ENCODE data around the gene SCN9A.
"Not testable (repeated sequence)": the region's sequence is repeated elsewhere in the genome, so short reads cannot be mapped to it uniquely, and the experiment has no call there.

SCN9A gene

GRCh38 chr2:166332106-166332505 is 43.6 kb downstream of the SCN9A start:
- DNase-seq = no peak

GRCh38 chr2:166331468-166331867 is 44.3 kb downstream of the SCN9A start:
- no peak for DNase-seq

- no peak for DNase-seq
Measured at GRCh38 chr2:166329465-166329864, 46.3 kb downstream of the SCN9A start.

GRCh38 chr2:166328147-166328546 is 47.6 kb downstream of the SCN9A start:
- DNase-seq = no peak

- no peak for DNase-seq
Measured at GRCh38 chr2:166321076-166321475, 54.7 kb downstream of the SCN9A start.

GRCh38 chr2:166314022-166314759 is 61.6 kb downstream of the SCN9A start:
- DNase-seq = no peak

DNA sequence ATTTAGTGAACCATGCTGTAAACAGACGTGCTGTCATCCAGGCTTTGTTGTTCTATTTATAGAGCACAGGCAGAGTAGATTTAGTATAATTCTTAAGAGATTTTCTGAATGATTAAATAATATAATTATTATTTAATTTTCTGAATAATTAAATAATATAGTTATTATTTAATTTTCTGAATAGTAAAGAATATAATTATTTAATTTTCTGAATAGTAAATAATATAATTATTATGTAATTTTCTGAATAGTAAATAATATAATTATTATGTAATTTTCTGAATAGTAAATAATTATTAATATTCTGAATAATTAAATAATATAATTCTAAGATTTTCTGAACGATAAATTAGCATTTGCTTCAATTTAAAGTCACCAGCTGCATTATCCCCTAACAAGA is 62.9 kb downstream of the SCN9A start:
- DNase-seq = not testable (repeated sequence)

- DNase-seq = no peak
Measured at GRCh38 chr2:166307326-166307725, 68.4 kb downstream of the SCN9A start.

DNA sequence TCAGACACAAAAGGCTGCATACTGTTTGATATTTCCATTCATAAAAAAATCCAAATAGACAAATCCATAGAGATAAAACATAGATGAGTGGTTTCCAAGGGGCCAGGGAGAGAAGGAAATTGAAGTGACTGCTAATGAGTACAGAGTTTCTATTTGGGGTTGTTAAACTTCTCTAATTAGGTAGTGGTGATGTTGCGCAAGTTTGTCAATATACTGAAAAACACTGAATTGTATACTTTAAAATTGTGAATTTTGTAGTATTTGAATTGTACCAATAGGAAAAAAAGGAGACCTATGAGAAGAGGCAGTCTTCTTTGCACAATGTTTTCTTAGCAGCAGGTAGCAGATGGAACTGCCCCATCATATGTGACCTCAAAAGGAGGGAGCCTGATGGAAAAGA is 71.1 kb downstream of the SCN9A start:
- DNase-seq = no peak

- no peak for DNase-seq
Measured at GRCh38 chr2:166302036-166302435, 73.7 kb downstream of the SCN9A start.

- no peak for DNase-seq
Measured at GRCh38 chr2:166297951-166298350, 77.8 kb downstream of the SCN9A start.

GRCh38 chr2:166293984-166294383 is 81.8 kb downstream of the SCN9A start:
- no peak for DNase-seq

DNA sequence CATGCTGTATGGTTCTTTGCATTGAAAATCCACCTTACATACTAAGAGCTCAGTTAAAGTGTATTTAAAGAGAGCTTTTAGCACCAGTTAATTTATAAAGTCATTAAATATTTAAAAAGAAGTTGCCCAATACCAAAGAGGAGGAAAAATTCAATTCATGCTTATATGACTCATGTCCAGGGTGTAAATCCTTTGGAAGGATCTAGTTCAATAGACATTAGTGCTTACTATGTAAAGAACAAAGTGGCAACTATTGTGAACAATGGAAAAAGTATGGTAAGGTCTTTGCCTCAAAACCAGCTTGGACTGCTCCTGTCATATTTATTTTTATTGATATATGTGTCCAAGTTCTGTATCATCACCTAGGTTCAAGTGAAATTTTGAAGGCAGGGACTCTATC is 90.5 kb downstream of the SCN9A start:
- DNase-seq = no peak

DNA sequence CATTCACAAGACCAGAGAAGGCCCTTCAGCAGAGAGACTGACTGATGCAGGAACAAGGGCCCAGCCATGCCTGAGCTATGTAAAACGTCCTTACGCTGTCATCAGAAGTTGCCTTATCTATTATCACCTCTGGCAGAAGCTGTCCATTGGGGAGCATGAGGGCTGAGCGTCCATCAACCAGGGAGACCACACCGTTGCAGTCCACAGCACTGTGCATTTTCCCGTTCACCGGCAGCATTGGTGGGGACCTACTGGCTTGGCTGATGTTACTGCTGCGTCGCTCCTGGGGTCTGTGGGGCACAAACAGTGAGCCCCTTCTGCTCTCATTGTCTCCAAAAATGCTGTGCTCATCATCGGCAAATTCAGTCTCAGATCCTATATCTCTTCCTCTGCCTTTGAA is 91.4 kb downstream of the SCN9A start:
- DNase-seq = no peak

- DNase-seq = no peak
Measured at GRCh38 chr2:166282154-166282553, 93.6 kb downstream of the SCN9A start.

GRCh38 chr2:166278856-166279255 is 96.9 kb downstream of the SCN9A start:
- DNase-seq = no peak

- no peak for DNase-seq
Measured at GRCh38 chr2:166270376-166270775, 105.4 kb downstream of the SCN9A start.

DNA sequence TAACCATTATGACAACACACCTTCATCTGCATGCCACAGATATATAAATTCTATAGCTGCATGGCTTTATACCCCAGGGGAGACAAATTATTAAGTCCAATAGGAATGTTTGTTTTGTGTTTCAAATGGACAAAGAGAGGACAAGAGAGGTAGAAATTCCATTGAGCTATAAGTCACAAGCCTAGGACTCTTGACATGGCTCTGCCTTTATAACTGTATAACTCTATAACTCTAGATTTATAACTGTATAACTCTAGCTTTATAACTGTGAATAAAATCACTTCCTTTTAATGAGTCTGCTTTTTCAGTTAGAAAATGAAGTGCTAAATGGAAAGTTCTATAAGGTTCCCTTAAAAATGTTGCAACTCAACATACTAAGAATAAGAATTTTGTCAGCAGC is 106.4 kb downstream of the SCN9A start:
- no peak for DNase-seq

DNA sequence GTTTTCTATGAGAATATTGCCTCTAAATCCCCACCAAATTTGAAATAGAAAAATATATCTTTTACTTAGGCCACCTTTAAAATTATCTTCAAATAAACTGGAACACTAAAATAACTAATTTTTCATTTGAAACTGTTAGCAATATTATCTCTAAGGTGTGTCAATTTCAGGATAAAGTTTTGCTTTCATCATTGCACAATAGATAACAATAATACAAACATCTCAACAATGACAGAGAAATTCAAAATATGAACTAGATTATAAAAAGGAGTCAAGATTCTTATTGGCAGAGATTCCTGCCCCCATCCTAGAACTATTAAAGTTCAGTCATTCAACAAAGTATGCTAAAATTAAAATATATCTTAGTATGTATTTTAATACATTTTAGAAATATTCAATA is 117.9 kb downstream of the SCN9A start:
- no peak for DNase-seq

- no peak for DNase-seq
Measured at GRCh38 chr2:166256896-166257295, 118.8 kb downstream of the SCN9A start.

GRCh38 chr2:166249318-166249717 is 126.4 kb downstream of the SCN9A start:
- no peak for DNase-seq

DNA sequence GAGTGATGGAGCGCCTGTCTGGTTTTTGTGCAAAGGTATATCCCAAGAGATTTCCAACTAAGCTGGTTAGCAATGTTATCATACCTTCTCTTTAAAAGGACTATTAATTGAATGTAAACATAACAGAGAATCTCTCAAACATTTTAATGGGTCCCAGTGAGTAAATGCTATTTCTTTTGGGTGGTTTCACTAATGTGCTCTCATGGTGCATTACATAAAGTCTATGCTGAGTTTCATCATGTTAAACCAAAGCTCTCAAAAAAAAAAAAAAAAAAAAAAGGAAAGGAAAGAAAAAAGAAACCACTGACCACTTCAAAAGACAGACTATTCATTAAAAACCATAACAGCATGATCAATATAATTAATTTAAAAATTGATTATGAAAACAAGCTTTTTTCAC is 128.8 kb downstream of the SCN9A start:
- no peak for DNase-seq

- no peak for DNase-seq
Measured at GRCh38 chr2:166242309-166242708, 133.4 kb downstream of the SCN9A start.

DNA sequence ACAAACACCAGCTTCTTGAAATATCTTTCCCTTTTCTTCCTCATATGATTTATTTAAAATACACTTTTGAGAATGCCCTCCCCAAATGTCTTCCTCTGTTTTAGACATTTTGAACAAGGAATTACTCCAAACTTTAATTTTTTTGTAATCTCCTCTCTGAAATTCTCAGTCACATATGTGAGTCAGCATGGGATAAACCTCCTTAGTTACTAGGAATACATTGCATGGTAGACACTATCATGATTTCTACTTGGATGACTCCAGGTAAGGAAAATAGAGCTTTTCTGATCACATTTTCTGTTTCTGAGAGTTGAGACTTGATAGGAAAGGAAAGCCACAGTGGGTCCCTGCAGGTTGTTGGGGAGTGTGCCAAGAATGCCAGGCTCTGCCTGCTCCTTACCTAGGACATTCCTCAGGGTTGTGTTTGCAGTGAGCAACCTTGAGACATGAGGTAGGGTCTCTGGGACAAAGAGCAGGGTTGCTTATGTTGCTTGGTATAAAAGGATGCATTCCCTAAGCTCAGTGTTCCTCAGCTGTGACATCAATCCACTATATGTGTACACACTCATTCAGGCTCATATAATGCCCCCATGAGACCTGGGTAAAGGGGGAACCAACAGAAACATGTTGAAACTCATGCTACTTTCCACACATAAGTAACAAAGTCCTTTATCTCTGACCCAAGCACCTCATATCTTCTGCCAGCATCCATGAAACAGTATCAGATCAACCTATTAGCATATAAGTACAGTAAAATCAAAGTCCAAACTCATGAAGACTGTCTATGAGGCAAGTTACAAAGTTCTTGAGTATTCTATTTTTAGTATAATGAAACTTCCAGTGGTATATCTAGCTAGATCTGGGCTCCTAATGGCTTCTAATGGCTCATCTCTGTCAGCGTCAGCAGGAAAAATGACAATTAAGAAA is 135.1 kb downstream of the SCN9A start:
- DNase-seq = no peak

Measured in activated effector memory CD4-positive, alpha-beta T cell treated with Interleukin-2 at 50 U/mL for 16 hours (primary cell).